Right ventricle myocardium superior (tissue), 1 donor: ENCODE data around the gene GFPT2. TPM values are rescaled to one million over a fixed set of nuclear protein-coding genes. Genes with fewer than 3 reads are reported as not detected.

Source experiments
- ATAC-seq: fragments of 200-7000 bp; cut with Tn5 transposase; one replicate; pipeline ENCODE4 v1.9.1; 2020; ENCODE audit warnings: mild to moderate bottlenecking; ENCODE audit not compliant: poor library complexity
- DNase-seq: peaks from one replicate; pipeline ENCODE4 v3.0.0-alpha.2; 2020
- intact Hi-C: fragments of 100-400 bp; cut with DNase I; formaldehyde crosslinking; loops from one replicate; pipeline ENCODE4 v1.11.2; 2022
- total RNA-seq: library from RNA; stranded (reverse); fragmentation: NEBNext Ultra II Directional; extraction: Animal tissue kit (Norgen Biotek cat#: 25700); gene quantifications from one replicate; pipeline ENCODE4 v1.2.1, GENCODE V29; 2021
- donor health status: DM: no; HTN: yes; CAD: no; lungs with severe emphysema.

GFPT2 gene
- total RNA-seq, 1 donor from 2014 or later: 13.3 TPM

- ATAC-seq (no peak), DNase-seq (no peak)
- intact Hi-C loops: no loop called here
These were observed 5.6 kb upstream of the GFPT2 start for GRCh38 chr5:180358694-180359093.

GRCh38 chr5:180358179-180358578, 5.0 kb upstream of the GFPT2 start:
- ATAC-seq (no peak), DNase-seq (no peak)
- intact Hi-C loops: no loop called here

GRCh38 chr5:180354966-180355365, 1.8 kb upstream of the GFPT2 start:
- no peak for ATAC-seq
- DNase-seq: no peak
- intact Hi-C loops: no loop called here

GRCh38 chr5:180353980-180354452, 880 bp upstream of the GFPT2 start:
- ATAC-seq (no peak), DNase-seq (peak; percentile 19)
- intact Hi-C loops: no loop called here

- peak; percentile 70 for DNase-seq
These were observed 754 bp downstream of the GFPT2 start for GRCh38 chr5:180352116-180353047.

GRCh38 chr5:180350711-180351465, 2.2 kb downstream of the GFPT2 start:
- intact Hi-C loops: no loop called here
- peak; percentile 36 for DNase-seq
- no peak for ATAC-seq

More at GRCh38 chr5:180352116-180353047, 754 bp downstream of the GFPT2 start:
- intact Hi-C loops: no loop called here
- ATAC-seq: peak; percentile 47

- DNase-seq (peak; percentile 30), ATAC-seq (no peak)
- intact Hi-C loops: no loop called here
These were observed 2.8 kb downstream of the GFPT2 start for GRCh38 chr5:180350296-180350695.

- DNase-seq (peak; percentile 19), ATAC-seq (no peak)
- intact Hi-C loops: no loop called here
These were observed 3.7 kb downstream of the GFPT2 start for GRCh38 chr5:180349391-180349790.

- ATAC-seq (no peak), DNase-seq (peak; percentile 29)
- intact Hi-C loops: no loop called here
These were observed 4.8 kb downstream of the GFPT2 start for GRCh38 chr5:180348336-180348735.

GRCh38 chr5:180347702-180348101, 5.4 kb downstream of the GFPT2 start:
- ATAC-seq (no peak), DNase-seq (peak; percentile 36)
- intact Hi-C loops: no loop called here

- ATAC-seq (no peak), DNase-seq (peak; percentile 30)
- intact Hi-C loops: no loop called here
These were observed 6.8 kb downstream of the GFPT2 start for GRCh38 chr5:180346358-180346757.

- ATAC-seq (no peak), DNase-seq (peak; percentile 19)
- intact Hi-C loops: no loop called here
These were observed 7.4 kb downstream of the GFPT2 start for GRCh38 chr5:180345781-180346180.

GRCh38 chr5:180345186-180345585, 8.0 kb downstream of the GFPT2 start:
- ATAC-seq (no peak), DNase-seq (peak; percentile 33)
- intact Hi-C loops: no loop called here

- DNase-seq (peak; percentile 17), ATAC-seq (no peak)
- intact Hi-C loops: no loop called here
These were observed 8.5 kb downstream of the GFPT2 start for GRCh38 chr5:180344696-180344999.

GRCh38 chr5:180343831-180344695, 9.1 kb downstream of the GFPT2 start:
- DNase-seq: peak; percentile 67
- intact Hi-C loops: no loop called here
- peak; percentile 63 for ATAC-seq

GRCh38 chr5:180343110-180343830, 9.9 kb downstream of the GFPT2 start:
- intact Hi-C loops: no loop called here
- no peak for DNase-seq
- no peak for ATAC-seq

GRCh38 chr5:180341595-180341994, 11.5 kb downstream of the GFPT2 start:
- DNase-seq (no peak), ATAC-seq (no peak)
- intact Hi-C loops: no loop called here

GRCh38 chr5:180340856-180341255, 12.3 kb downstream of the GFPT2 start:
- intact Hi-C loops: no loop called here
- DNase-seq (no peak), ATAC-seq (no peak)
